Rectal smooth muscle tissue (tissue), 1 donor: ENCODE data around the gene LRCH1.

Experiments
- H3K27ac ChIP-seq: one replicate; pipeline ENCODE4 v1.7.0; 2013; ENCODE audit warnings: low read depth, low read length, inconsistent platforms
- H3K27me3 ChIP-seq: one replicate; pipeline ENCODE4 v1.7.0; 2013; ENCODE audit warnings: low read length; ENCODE audit not compliant: control insufficient read depth, insufficient read depth
- H3K36me3 ChIP-seq: one replicate; pipeline ENCODE4 v1.7.0; 2013; ENCODE audit warnings: low read length; ENCODE audit not compliant: control insufficient read depth, insufficient read depth
- H3K4me1 ChIP-seq: one replicate; pipeline ENCODE4 v1.7.0; 2013; ENCODE audit warnings: low read length; ENCODE audit not compliant: control insufficient read depth, insufficient read depth
- H3K4me3 ChIP-seq: one replicate; pipeline ENCODE4 v1.7.0; 2013; ENCODE audit warnings: low read length
- H3K9ac ChIP-seq: one replicate; pipeline ENCODE4 v1.7.0; 2013; ENCODE audit warnings: low read length

Gene LRCH1

DNA sequence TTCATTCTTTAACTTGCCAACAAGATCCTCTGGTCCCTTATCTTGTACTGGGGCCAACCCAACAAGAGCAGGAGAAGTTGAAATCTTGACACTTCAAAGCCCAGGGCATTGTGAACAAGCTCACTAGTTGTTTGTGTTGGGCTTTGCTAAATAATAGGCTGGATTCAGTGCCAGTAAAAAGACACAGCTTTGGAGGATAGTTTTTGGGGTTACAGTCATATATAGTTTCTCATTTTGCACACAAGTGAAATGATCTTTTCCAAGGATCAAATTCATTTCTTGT lies 30.3 kb upstream of the LRCH1 start:
- no peaks in the 10 kb centered on the region for H3K27me3 ChIP-seq
- no peak overlapping the region for H3K4me3 ChIP-seq
- no peak overlapping the region for H3K9ac ChIP-seq
- H3K36me3 ChIP-seq, result no peaks in the 10 kb centered on the region
- H3K27ac ChIP-seq, result no peak overlapping the region
- no peaks in the 10 kb centered on the region for H3K4me1 ChIP-seq

GRCh38 chr13:46523972-46524752 lies 28.8 kb upstream of the LRCH1 start:
- Histone ChIP-seq H3K4me1 (no peaks in the 10 kb centered on the region), H3K9ac (no peak overlapping the region), H3K4me3 (no peak overlapping the region), H3K27me3 (no peaks in the 10 kb centered on the region), H3K36me3 (no peaks in the 10 kb centered on the region), H3K27ac (no peak overlapping the region)

DNA sequence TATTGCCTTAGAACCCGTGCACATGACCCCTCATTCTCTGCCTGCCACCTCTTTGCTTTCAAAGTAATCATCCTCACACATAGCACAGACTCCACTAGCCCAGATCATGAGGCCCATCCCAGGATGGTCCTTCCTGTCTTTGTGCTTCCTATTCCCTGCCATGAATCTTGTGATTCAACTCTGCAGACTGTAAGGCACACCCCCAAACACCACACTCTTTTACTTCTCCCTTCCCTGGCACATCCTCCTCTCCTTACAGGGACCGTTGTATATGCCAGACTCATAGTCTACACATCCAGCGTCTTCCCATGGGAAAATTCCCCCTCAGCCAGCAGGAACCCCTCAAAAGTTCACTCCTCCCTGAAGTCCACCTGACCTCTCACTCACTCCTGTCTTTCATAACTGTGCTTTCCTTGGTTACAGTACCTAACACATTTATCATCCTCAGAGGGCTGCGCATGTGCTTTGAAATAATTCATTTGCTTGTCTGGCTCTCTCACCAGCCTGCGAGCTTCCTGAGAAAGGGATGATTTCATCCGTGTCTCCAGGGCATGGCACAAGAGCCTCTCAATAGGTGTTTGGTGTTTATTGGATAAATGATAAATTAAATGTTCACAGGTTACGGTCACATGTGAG lies 26.8 kb upstream of the LRCH1 start:
- no peak overlapping the region for H3K4me3 ChIP-seq
- H3K36me3 ChIP-seq, result no peaks in the 10 kb centered on the region
- H3K9ac ChIP-seq, result no peak overlapping the region
- no peak overlapping the region for H3K27ac ChIP-seq
- peaks cover 4% of the 10 kb centered on the region for H3K4me1 ChIP-seq
- no peaks in the 10 kb centered on the region for H3K27me3 ChIP-seq

GRCh38 chr13:46526740-46527139 lies 26.2 kb upstream of the LRCH1 start:
- H3K4me1 ChIP-seq, result peaks cover 4% of the 10 kb centered on the region
- no peak overlapping the region for H3K9ac ChIP-seq
- no peak overlapping the region for H3K4me3 ChIP-seq
- H3K36me3 ChIP-seq, result no peaks in the 10 kb centered on the region
- H3K27ac ChIP-seq, result no peak overlapping the region
- H3K27me3 ChIP-seq, result no peaks in the 10 kb centered on the region

GRCh38 chr13:46527237-46527636 lies 25.7 kb upstream of the LRCH1 start:
- peaks cover 4% of the 10 kb centered on the region for H3K4me1 ChIP-seq
- no peak overlapping the region for H3K9ac ChIP-seq
- no peak overlapping the region for H3K27ac ChIP-seq
- H3K27me3 ChIP-seq, result no peaks in the 10 kb centered on the region
- no peak overlapping the region for H3K4me3 ChIP-seq
- H3K36me3 ChIP-seq, result no peaks in the 10 kb centered on the region

DNA sequence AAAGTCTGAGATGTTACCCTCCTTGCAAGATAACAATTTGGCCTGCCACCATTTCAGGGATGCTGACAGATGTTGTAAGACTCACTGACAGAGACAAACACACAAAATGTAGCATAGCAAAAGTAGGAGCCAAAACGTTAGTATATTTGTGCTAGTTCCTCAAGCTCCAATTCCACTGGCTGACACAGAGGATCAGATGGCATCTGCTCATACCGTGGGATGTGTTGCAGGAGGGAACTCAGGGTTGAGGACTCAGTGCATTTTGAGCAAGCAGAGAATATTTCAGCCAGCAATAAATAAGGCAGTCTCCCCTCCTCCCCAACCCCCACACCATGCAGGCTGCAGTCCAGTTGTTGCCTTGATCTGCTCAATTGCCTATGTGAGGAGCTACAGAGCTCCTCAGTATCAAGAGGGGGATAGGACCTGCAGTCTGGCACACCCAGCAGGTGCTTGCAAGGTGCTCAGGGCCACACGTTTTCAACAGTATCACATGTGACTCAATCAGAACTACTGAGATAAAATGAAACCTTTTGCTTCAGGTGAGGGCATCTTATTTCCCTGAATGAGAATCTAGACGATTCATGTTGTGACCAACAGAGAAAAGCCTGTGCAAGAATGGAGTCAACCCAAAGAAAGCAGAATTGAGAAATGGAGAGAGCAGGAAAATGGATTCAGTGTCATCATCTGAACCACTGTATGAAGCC lies 23.6 kb upstream of the LRCH1 start:
- Histone ChIP-seq H3K27me3 (no peaks in the 10 kb centered on the region), H3K9ac (no peak overlapping the region), H3K27ac (no peak overlapping the region), H3K36me3 (no peaks in the 10 kb centered on the region), H3K4me3 (no peak overlapping the region), H3K4me1 (peaks cover 4% of the 10 kb centered on the region)

DNA sequence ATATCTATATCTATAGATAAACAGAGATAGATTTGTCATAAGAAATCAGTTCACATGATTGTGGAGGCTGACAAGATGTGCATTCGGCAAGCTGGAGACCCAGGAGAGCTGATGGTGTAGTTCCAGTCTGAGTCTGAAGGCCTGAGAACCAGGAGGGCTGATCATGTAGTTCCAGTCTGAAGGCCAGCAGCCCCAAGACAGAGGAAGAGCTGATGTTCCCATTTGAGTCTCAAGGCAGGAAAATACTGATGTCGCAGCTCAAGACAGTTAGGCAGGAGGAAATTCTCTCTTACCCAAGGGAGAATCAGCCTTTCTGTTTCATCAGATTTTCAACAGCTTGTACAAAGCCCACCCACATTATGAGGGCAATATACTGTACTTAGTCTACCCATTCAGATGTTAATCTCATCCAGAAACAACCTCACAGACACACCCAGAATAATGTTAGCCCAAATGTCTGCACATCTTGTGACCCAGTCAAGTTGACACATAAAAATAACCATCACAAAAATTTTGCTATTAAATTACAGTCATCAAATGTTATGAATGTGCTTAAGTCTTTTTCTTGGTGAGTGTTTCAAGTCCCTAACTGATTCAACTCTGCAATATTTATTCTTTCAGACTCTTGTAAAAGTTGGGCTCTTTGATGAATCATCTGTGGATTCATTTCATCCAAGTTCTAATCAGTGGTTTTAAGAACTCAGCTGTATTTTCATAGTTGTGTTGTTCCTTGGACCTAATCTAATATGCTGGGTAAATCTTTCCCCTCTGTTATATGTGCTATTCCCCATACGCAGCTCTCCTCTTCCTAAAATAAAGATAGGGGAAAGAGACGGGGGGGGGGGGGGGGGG lies 22.7 kb upstream of the LRCH1 start:
- Histone ChIP-seq H3K27ac (no peak overlapping the region), H3K27me3 (no peaks in the 10 kb centered on the region), H3K4me1 (peaks cover 4% of the 10 kb centered on the region), H3K4me3 (no peak overlapping the region), H3K9ac (no peak overlapping the region), H3K36me3 (no peaks in the 10 kb centered on the region)

DNA sequence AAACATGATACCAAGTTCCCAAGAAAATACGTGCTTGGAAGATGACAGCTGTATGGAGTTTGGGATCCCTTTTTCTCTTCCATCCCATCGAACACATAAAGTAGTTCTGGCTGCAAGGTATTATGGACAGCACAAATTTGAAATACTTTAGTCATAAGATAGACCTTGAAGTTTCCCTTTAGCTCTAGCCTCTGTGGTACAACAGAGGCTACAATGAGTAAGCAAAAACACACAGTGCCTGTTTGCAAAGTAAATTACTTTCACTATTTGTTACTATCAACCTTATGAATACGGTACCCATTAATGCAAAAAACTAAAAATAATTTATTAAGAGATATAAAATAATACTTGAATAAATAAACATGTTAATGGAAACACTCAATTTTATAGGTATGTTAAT lies 21.0 kb upstream of the LRCH1 start:
- Histone ChIP-seq H3K27me3 (no peaks in the 10 kb centered on the region), H3K4me1 (peaks cover 4% of the 10 kb centered on the region), H3K27ac (no peak overlapping the region), H3K36me3 (no peaks in the 10 kb centered on the region), H3K9ac (no peak overlapping the region), H3K4me3 (no peak overlapping the region)

GRCh38 chr13:46535002-46535401 lies 18.0 kb upstream of the LRCH1 start:
- Histone ChIP-seq H3K27me3 (no peaks in the 10 kb centered on the region), H3K4me1 (peaks cover 4% of the 10 kb centered on the region), H3K27ac (no peak overlapping the region), H3K9ac (no peak overlapping the region), H3K36me3 (no peaks in the 10 kb centered on the region), H3K4me3 (no peak overlapping the region)

DNA sequence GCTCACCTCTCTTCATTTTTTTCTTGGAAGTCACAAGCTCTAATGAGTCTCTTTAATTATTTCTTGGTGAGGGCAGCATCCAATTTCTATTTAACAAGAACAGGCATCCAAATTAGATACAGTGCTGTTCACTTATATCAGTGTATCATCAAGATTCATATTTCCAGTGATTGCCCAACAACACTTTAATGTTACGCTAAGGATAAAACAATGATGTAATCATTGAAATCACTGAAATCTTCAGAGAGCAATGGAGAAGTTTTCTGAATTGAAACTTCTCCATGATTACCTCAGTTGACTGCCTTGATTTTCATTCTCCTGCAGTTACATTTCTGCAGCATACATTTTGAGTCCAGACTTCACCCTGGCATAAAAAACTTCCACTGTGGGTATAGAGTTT lies 17.1 kb upstream of the LRCH1 start:
- H3K4me3 ChIP-seq, result no peak overlapping the region
- H3K9ac ChIP-seq, result no peak overlapping the region
- H3K27me3 ChIP-seq, result no peaks in the 10 kb centered on the region
- H3K4me1 ChIP-seq, result no peaks in the 10 kb centered on the region
- H3K27ac ChIP-seq, result no peak overlapping the region
- H3K36me3 ChIP-seq, result no peaks in the 10 kb centered on the region

GRCh38 chr13:46536341-46536740 lies 16.6 kb upstream of the LRCH1 start:
- H3K9ac ChIP-seq, result no peak overlapping the region
- no peaks in the 10 kb centered on the region for H3K36me3 ChIP-seq
- H3K27ac ChIP-seq, result no peak overlapping the region
- H3K4me3 ChIP-seq, result no peak overlapping the region
- H3K27me3 ChIP-seq, result no peaks in the 10 kb centered on the region
- H3K4me1 ChIP-seq, result no peaks in the 10 kb centered on the region

DNA sequence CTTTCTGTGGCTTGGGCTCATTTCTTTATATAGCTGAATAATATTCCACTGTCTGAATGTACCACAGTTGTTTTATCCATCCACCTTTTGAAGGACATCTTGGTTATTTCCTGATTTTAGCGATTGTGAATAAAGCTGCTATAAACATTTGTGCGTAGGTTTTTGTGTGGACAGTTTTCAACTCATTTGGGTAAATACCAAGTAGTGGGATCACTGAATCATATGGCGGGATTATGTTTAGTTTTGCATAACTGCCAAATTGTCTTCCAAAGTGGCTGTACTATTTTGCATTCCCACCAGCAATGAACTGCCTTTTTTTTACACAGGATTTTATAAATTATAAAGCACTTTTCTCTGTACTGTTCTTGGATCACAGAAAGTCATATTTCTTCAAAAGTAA lies 13.7 kb upstream of the LRCH1 start:
- H3K27me3 ChIP-seq, result no peaks in the 10 kb centered on the region
- H3K27ac ChIP-seq, result no peak overlapping the region
- H3K36me3 ChIP-seq, result no peaks in the 10 kb centered on the region
- H3K4me1 ChIP-seq, result no peaks in the 10 kb centered on the region
- H3K4me3 ChIP-seq, result no peak overlapping the region
- no peak overlapping the region for H3K9ac ChIP-seq
